ENCODE measurements around the gene DHRSX. TPM values are rescaled to one million over a fixed set of nuclear protein-coding genes. Genes with fewer than 3 reads are reported as not detected.
"Not testable (repeated sequence)": the region's sequence is repeated elsewhere in the genome, so short reads cannot be mapped to it uniquely, and the experiment has no call there.

The DHRSX gene
- total and polyA plus RNA-seq, 9 of the 15 experiments (the other 6 are each of a cell fraction or from before 2014, with no cell fraction given): 0.59 to 11.0 (median 6.2) TPM

DNA sequence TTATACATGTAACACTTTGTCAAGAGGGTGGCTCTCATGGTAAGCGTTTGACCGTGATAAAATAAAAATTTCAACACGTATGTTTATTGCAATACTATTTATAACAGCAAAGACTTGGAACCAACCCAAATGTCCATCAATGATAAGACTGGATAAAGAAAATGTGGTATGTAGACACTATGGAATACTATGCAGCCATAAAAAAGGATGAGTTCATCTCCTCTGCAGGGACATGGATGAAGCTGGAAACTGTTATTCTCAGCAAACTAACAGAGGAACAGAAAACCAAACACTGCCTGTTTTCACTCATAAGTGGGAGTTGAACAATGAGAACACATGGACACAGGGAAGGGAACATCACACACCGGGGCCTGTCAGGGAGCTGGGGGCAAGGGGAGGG, 150.1 kb downstream of the DHRSX start:
- H3K79me2 ChIP-seq (ENCODE audit: control insufficient read depth, insufficient read depth, low read length); H4K20me1 ChIP-seq (replicated peaks; ENCODE audit: control insufficient read depth, insufficient read depth, low read length); H3K27me3 ChIP-seq (ENCODE audit: control insufficient read depth in 2 of 2, insufficient read depth in 2 of 2, low read length in 2 of 2); POLR2A ChIA-PET; DNase-seq (ENCODE audit: extremely low read depth in 1 of 4, low spot score in 3 of 4); H3K9me1 ChIP-seq (ENCODE audit: control insufficient read depth, insufficient read depth, low read length); ATAC-seq; CTCF ChIA-PET (ENCODE audit: low intra/inter-chr PET ratio); H3K9me3 ChIP-seq (replicated peaks; ENCODE audit: control insufficient read depth, insufficient read depth, low read depth, low read length); H3K4me2 ChIP-seq (ENCODE audit: insufficient read depth, low read length); H3K4me3 ChIP-seq; H3K36me3 ChIP-seq (ENCODE audit: control insufficient read depth, insufficient read depth, low read length); FAIRE-seq; H2AFZ ChIP-seq (ENCODE audit: low read depth, low read length); H3K27ac ChIP-seq (ENCODE audit: extremely low read depth, low read depth, low read length); H3K9ac ChIP-seq (ENCODE audit: insufficient read depth in 1 of 2, low read depth in 2 of 2, low read length in 2 of 2); intact Hi-C loops (cut with micrococcal nuclease); BruUV-seq (replicated peaks); in situ Hi-C loops (cut with MboI): not testable (repeated sequence)
- WGBS (ENCODE audit: insufficient coverage, low coverage, missing lambda C conversion rate): 84% methylated on average over 3 of the region's 4 CpGs
- TF ChIP-seq ZNF146 (CRISPR knock-in tag; IDR thresholded peaks at IDR 0.05; ENCODE audit: unreplicated experiment) (peak; percentile 86), RBM25 (IDR thresholded peaks at IDR 0.05; ENCODE audit: low read depth, low read length, severe bottlenecking) (peak; percentile 53)
- peaks cover 9 to 15% of the 10 kb centered on the region in 2 experiments; a peak in 3 of 5 replicates for H3K4me1 ChIP-seq (replicated peaks in 1 of 2; ENCODE audit: control insufficient read depth in 2 of 2, insufficient read depth in 2 of 2, low read length in 2 of 2)

DNA sequence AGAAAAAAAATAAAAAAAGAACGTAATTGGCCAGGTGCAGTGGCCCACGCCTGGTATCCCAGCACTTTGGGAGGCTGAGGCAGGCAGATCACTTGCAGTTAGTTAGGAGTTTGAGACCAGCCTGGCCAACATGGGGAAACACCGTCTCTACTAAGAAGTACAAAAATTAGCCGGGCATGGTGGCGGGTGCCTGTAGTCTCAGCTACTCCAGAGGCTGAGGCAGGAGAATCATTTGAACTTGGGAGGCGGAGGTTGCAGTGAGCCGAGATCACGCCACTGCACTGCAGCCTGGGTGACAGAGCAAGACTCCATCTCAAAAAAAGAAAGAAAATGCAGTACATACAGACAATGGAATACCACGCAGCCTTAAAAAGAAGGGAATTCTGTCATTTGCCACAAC, 150.7 kb downstream of the DHRSX start:
- intact Hi-C loops (cut with micrococcal nuclease); CTCF ChIA-PET (ENCODE audit: low intra/inter-chr PET ratio); H3K9me3 ChIP-seq (replicated peaks; ENCODE audit: control insufficient read depth, insufficient read depth, low read depth, low read length); H3K27me3 ChIP-seq (ENCODE audit: control insufficient read depth in 2 of 2, insufficient read depth in 2 of 2, low read length in 2 of 2); H2AFZ ChIP-seq (ENCODE audit: low read depth, low read length); DNase-seq (ENCODE audit: extremely low read depth in 1 of 4, low spot score in 3 of 4); ATAC-seq; H3K9ac ChIP-seq (ENCODE audit: insufficient read depth in 1 of 2, low read depth in 2 of 2, low read length in 2 of 2); H3K27ac ChIP-seq (ENCODE audit: extremely low read depth, low read depth, low read length); H3K4me3 ChIP-seq; H4K20me1 ChIP-seq (replicated peaks; ENCODE audit: control insufficient read depth, insufficient read depth, low read length); H3K79me2 ChIP-seq (ENCODE audit: control insufficient read depth, insufficient read depth, low read length); POLR2A ChIA-PET; BruUV-seq (replicated peaks); H3K36me3 ChIP-seq (ENCODE audit: control insufficient read depth, insufficient read depth, low read length); H3K4me2 ChIP-seq (ENCODE audit: insufficient read depth, low read length); H3K9me1 ChIP-seq (ENCODE audit: control insufficient read depth, insufficient read depth, low read length); FAIRE-seq; in situ Hi-C loops (cut with MboI): not testable (repeated sequence)
- 92% methylated on average over 6 of the region's 9 CpGs for WGBS (ENCODE audit: insufficient coverage, low coverage, missing lambda C conversion rate)
- H3K4me1 ChIP-seq (replicated peaks in 1 of 2; ENCODE audit: control insufficient read depth in 2 of 2, insufficient read depth in 2 of 2, low read length in 2 of 2): peaks cover 9 to 15% of the 10 kb centered on the region in 2 experiments; a peak in 3 of 5 replicates
